ENCODE results near the gene ARHGEF28.

DNA sequence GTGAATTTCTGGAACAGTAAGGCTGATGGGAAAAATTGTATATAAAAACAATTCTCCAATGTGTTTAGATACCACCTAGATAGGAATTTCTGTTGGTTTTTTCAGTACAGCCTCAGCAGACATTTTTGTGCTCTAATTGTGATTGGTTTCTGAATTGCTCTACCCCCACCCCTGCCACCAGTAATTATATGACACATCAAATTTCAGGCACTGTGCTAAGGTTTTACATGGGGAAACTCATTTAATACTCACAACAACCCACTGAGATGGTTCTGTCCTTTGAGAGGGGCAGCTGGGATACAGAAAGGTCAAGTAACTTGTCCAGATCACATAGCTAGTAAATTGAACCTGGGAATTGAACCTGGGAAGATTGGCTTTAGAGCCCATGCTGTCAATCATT lies 288.0 kb downstream of the ARHGEF28 start:
- TF ChIP-seq POLR2A (IDR thresholded peaks at IDR 0.05; ENCODE audit: borderline replicate concordance, extremely low read depth, insufficient read depth, insufficient read length): no peak
- TF ChIP-seq, protein P1, sequence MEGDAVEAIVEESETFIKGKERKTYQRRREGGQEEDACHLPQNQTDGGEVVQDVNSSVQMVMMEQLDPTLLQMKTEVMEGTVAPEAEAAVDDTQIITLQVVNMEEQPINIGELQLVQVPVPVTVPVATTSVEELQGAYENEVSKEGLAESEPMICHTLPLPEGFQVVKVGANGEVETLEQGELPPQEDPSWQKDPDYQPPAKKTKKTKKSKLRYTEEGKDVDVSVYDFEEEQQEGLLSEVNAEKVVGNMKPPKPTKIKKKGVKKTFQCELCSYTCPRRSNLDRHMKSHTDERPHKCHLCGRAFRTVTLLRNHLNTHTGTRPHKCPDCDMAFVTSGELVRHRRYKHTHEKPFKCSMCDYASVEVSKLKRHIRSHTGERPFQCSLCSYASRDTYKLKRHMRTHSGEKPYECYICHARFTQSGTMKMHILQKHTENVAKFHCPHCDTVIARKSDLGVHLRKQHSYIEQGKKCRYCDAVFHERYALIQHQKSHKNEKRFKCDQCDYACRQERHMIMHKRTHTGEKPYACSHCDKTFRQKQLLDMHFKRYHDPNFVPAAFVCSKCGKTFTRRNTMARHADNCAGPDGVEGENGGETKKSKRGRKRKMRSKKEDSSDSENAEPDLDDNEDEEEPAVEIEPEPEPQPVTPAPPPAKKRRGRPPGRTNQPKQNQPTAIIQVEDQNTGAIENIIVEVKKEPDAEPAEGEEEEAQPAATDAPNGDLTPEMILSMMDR (IDR thresholded peaks at IDR 0.05 in 2 of 3, conservative IDR thresholded peaks at IDR 0.05 in 1 of 3; ENCODE audit: borderline replicate concordance in 1 of 3, insufficient read depth in 1 of 3, low read depth in 2 of 3, low read length in 2 of 3): no peak
- TF ChIP-seq, protein P2, sequence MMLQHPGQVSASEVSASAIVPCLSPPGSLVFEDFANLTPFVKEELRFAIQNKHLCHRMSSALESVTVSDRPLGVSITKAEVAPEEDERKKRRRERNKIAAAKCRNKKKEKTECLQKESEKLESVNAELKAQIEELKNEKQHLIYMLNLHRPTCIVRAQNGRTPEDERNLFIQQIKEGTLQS (IDR thresholded peaks at IDR 0.05): no peak
- no peak for TF ChIP-seq POLR2AphosphoS5 (IDR thresholded peaks at IDR 0.05; ENCODE audit: low read depth, low read length)
- TF ChIP-seq EGR1 (IDR thresholded peaks at IDR 0.05; ENCODE audit: low read depth): no peak
- TF ChIP-seq ZNF274 (IDR thresholded peaks at IDR 0.05; ENCODE audit: low read depth, low read length): no peak
- no peak for TF ChIP-seq RAD21 (IDR thresholded peaks at IDR 0.05; ENCODE audit: low read depth)
- no peak for TF ChIP-seq FOSL1 (IDR thresholded peaks at IDR 0.05; ENCODE audit: low read depth)
